H1 (cell line): ENCODE results near the gene HMGB4. TPM values are rescaled to one million over a fixed set of nuclear protein-coding genes. Genes with fewer than 3 reads are reported as not detected.

Source experiments
- CTCF ChIA-PET: fragments of 300-600 bp; sonication (Branson Sonifier 250); formaldehyde crosslinking; loops from one replicate; lab custom pipeline; 2021; ENCODE audit not compliant: partially characterized antibody; lab: Charles Lee
- POLR2A ChIA-PET: fragments of 300-600 bp; sonication (Branson Sonifier 250); formaldehyde crosslinking; loops from one replicate; lab custom pipeline; 2021; ENCODE audit warnings: inconsistent platforms; ENCODE audit not compliant: partially characterized antibody; lab: Charles Lee
- DNase-seq, 2 experiments: peaks; one replicate each; pipeline versions ENCODE4 v3.0.0 to v3.0.0-alpha.2; 2010 to 2022; ENCODE audit warnings: low spot score in 2 of 2, low read depth in 1 of 2, mixed read lengths in 1 of 2
- FAIRE-seq: peaks from 2 replicates; lab custom pipeline; 2011; peaks lifted over from hg19 to GRCh38; lab: Jason Lieb, UNC
- H2AFZ ChIP-seq: 2 replicates; pipeline ENCODE4 v1.8.1; 2012; ENCODE audit warnings: low read length, inconsistent platforms
- H2AK5ac ChIP-seq: 2 replicates; pipeline ENCODE4 v1.6.1; 2013; ENCODE audit warnings: low read depth, low read length
- H2BK120ac ChIP-seq: replicated peaks from 2 replicates; pipeline ENCODE3; 2013; ENCODE audit warnings: low read depth, low read length, inconsistent platforms
- H2BK12ac ChIP-seq: 2 replicates; pipeline ENCODE4 v1.6.1; 2013; ENCODE audit warnings: low read depth, low read length
- H2BK15ac ChIP-seq: 2 replicates; pipeline ENCODE4 v1.6.1; 2013; ENCODE audit warnings: low read length
- H2BK20ac ChIP-seq: 2 replicates; pipeline ENCODE4 v1.6.1; 2013; ENCODE audit warnings: low read length
- H2BK5ac ChIP-seq: 2 replicates; pipeline ENCODE4 v1.6.1; 2013; ENCODE audit warnings: low read depth, low read length
- H3K14ac ChIP-seq: 2 replicates; pipeline ENCODE4 v1.6.1; 2013; ENCODE audit warnings: inconsistent platforms; ENCODE audit not compliant: insufficient read length
- H3K18ac ChIP-seq: 2 replicates; pipeline ENCODE4 v1.6.1; 2013; ENCODE audit warnings: low read length; ENCODE audit errors: extremely low read depth
- H3K23ac ChIP-seq: 2 replicates; pipeline ENCODE4 v1.6.1; 2013; ENCODE audit warnings: inconsistent platforms; ENCODE audit not compliant: insufficient read length
- H3K23me2 ChIP-seq: 2 replicates; pipeline ENCODE4 v1.6.1; 2013; ENCODE audit warnings: low read depth, low read length
- H3K27ac ChIP-seq: 2 replicates; pipeline ENCODE4 v1.6.1; 2011; ENCODE audit warnings: low read depth, low read length, inconsistent platforms
- H3K27me3 ChIP-seq, 4 experiments: replicated peaks in 1 of 4; 1 replicate in 1 of 4; 2 replicates in 3 of 4; pipeline versions ENCODE4 v1.6.1 to v1.8.1; 2011 to 2013; ENCODE audit warnings: low read length in 3 of 4, mild to moderate bottlenecking in 3 of 4, inconsistent platforms in 2 of 4, mixed read lengths in 2 of 4, moderate library complexity in 1 of 4; ENCODE audit not compliant: control insufficient read depth in 3 of 4, insufficient read depth in 3 of 4; ENCODE audit errors: extremely low read depth in 1 of 4
- H3K36me3 ChIP-seq, 4 experiments: 2 replicates each; pipeline versions ENCODE4 v1.6.1 to v1.8.1; 2011 to 2013; ENCODE audit warnings: mild to moderate bottlenecking in 4 of 4, low read length in 3 of 4, moderate library complexity in 2 of 4, control low read depth in 1 of 4, inconsistent platforms in 1 of 4; ENCODE audit not compliant: insufficient read depth in 4 of 4, control insufficient read depth in 2 of 4
- H3K4ac ChIP-seq: replicated peaks from 2 replicates; pipeline ENCODE3; 2013; ENCODE audit warnings: low read length, low read depth, mixed read lengths, inconsistent platforms; ENCODE audit not compliant: insufficient read length
- H3K4me1 ChIP-seq, 4 experiments: replicated peaks in 1 of 4; 1 replicate in 1 of 4; 2 replicates in 3 of 4; pipeline versions ENCODE4 v1.6.1 to v1.8.1; 2011 to 2013; ENCODE audit warnings: low read length in 3 of 4, inconsistent platforms in 2 of 4, mixed read lengths in 1 of 4; ENCODE audit not compliant: insufficient read depth in 4 of 4, control insufficient read depth in 3 of 4
- H3K4me2 ChIP-seq, 2 experiments: 2 replicates each; pipeline versions ENCODE4 v1.6.1 to v1.8.1; 2011 to 2013; ENCODE audit warnings: low read depth in 2 of 2, low read length in 2 of 2, control low read depth in 1 of 2, inconsistent platforms in 1 of 2, mild to moderate bottlenecking in 1 of 2; ENCODE audit not compliant: insufficient read depth in 1 of 2
- H3K4me3 ChIP-seq, 4 experiments: fragments of 200-600, 300-600 bp in 1 of 4; sonication (generic), shearing (Covaris generic), sonication (Bioruptor Twin) in 1 of 4; 2 replicates each; pipeline versions ENCODE4 v1.5.1 to v1.8.1; 2011 to 2016; ENCODE audit warnings: low read length in 4 of 4, low read depth in 3 of 4, control low read depth in 2 of 4, inconsistent platforms in 2 of 4, mild to moderate bottlenecking in 2 of 4, mixed read lengths in 1 of 4, moderate library complexity in 1 of 4; ENCODE audit not compliant: insufficient read depth in 2 of 4; ENCODE audit errors: extremely low read depth in 1 of 4
- H3K56ac ChIP-seq: replicated peaks from 2 replicates; pipeline ENCODE3; 2013; ENCODE audit warnings: low read depth, mild to moderate bottlenecking, mixed read lengths, low read length, inconsistent platforms; ENCODE audit not compliant: insufficient read length
- H3K79me1 ChIP-seq: 2 replicates; pipeline ENCODE4 v1.6.1; 2013; ENCODE audit warnings: low read depth, low read length, control low read depth
- H3K79me2 ChIP-seq, 2 experiments: 2 replicates each; pipeline versions ENCODE4 v1.6.1 to v1.8.1; 2012 to 2013; ENCODE audit warnings: low read length in 2 of 2, mild to moderate bottlenecking in 2 of 2, inconsistent platforms in 1 of 2; ENCODE audit not compliant: insufficient read depth in 2 of 2, control insufficient read depth in 1 of 2
- H3K9ac ChIP-seq, 4 experiments: replicated peaks in 1 of 4; 1 replicate in 1 of 4; 2 replicates in 3 of 4; pipeline versions ENCODE4 v1.6.1 to v1.8.1; 2011 to 2013; ENCODE audit warnings: low read depth in 3 of 4, low read length in 3 of 4, control low read depth in 2 of 4, mild to moderate bottlenecking in 2 of 4, moderate library complexity in 2 of 4, inconsistent platforms in 1 of 4; ENCODE audit errors: extremely low read depth in 1 of 4
- H3K9me3 ChIP-seq, 2 experiments: 2 replicates each; pipeline versions ENCODE4 v1.6.1 to v1.8.1; 2012 to 2013; ENCODE audit warnings: mild to moderate bottlenecking in 2 of 2, moderate library complexity in 2 of 2, control low read depth in 1 of 2, inconsistent platforms in 1 of 2, low read depth in 1 of 2, low read length in 1 of 2, mixed read lengths in 1 of 2; ENCODE audit not compliant: insufficient read depth in 2 of 2
- H4K20me1 ChIP-seq, 2 experiments: replicated peaks in 1 of 2; 2 replicates each; pipeline versions ENCODE3 to v1.8.1; 2011 to 2013; ENCODE audit warnings: inconsistent platforms in 2 of 2, low read length in 2 of 2, mild to moderate bottlenecking in 1 of 2; ENCODE audit not compliant: insufficient read depth in 2 of 2, control insufficient read depth in 1 of 2
- H4K5ac ChIP-seq: 2 replicates; pipeline ENCODE4 v1.6.1; 2013; ENCODE audit warnings: low read length, low read depth, mixed read lengths, inconsistent platforms; ENCODE audit not compliant: insufficient read length
- H4K8ac ChIP-seq: 2 replicates; pipeline ENCODE4 v1.8.0; 2013; ENCODE audit warnings: mild to moderate bottlenecking, moderate library complexity, low read length, inconsistent platforms; ENCODE audit not compliant: insufficient read depth; ENCODE audit errors: extremely low read depth
- H4K91ac ChIP-seq: replicated peaks from 2 replicates; pipeline ENCODE3; 2013; ENCODE audit warnings: low read length, mixed read lengths, inconsistent platforms; ENCODE audit not compliant: insufficient read length
- ATF3 ChIP-seq: IDR thresholded peaks from 2 replicates; pipeline ENCODE4 v1.6.1; 2011; ENCODE audit warnings: low read depth, mild to moderate bottlenecking, low read length; ENCODE audit not compliant: insufficient read depth
- BRCA1 ChIP-seq: IDR thresholded peaks from 2 replicates; pipeline ENCODE4 v1.6.1; 2012; ENCODE audit warnings: low read depth, low read length, improper control_type of control experiment
- CBX5 ChIP-seq: fragments of 300-800, 300-1000 bp; sonication (generic); IDR thresholded peaks from 2 replicates; pipeline ENCODE4 v1.7.1; 2016; ENCODE audit warnings: antibody characterized with exemption, low read length, low read depth
- CEBPB ChIP-seq: IDR thresholded peaks from 2 replicates; pipeline ENCODE4 v1.6.1; 2012; ENCODE audit warnings: low read depth, low read length
- CHD1 ChIP-seq: IDR thresholded peaks from 2 replicates; pipeline ENCODE4 v1.6.1; 2012; ENCODE audit warnings: low read depth, low read length, improper control_type of control experiment
- CHD2 ChIP-seq: IDR thresholded peaks from 2 replicates; pipeline ENCODE4 v1.6.1; 2012; ENCODE audit warnings: low read length, improper control_type of control experiment
- EP300 ChIP-seq, 2 experiments: IDR thresholded peaks; 1 replicate in 1 of 2; 2 replicates in 1 of 2; pipeline ENCODE4 v1.6.1; 2011 to 2012; ENCODE audit warnings: low read depth in 2 of 2, low read length in 2 of 2, mild to moderate bottlenecking in 2 of 2, borderline replicate concordance in 1 of 2, inconsistent platforms in 1 of 2, moderate library complexity in 1 of 2
- EZH2 ChIP-seq: fragments of 200-600 bp; sonication (generic); IDR thresholded peaks from 2 replicates; pipeline ENCODE4 v1.7.1; 2012; ENCODE audit warnings: low read depth, mild to moderate bottlenecking, moderate library complexity, low read length, inconsistent platforms; ENCODE audit not compliant: severe bottlenecking
- JUN ChIP-seq: IDR thresholded peaks from 2 replicates; pipeline ENCODE4 v1.6.1; 2011; ENCODE audit warnings: low read depth, mild to moderate bottlenecking, improper control_type of control experiment, low read length
- KDM4A ChIP-seq: IDR thresholded peaks from one replicate; pipeline ENCODE4 v1.7.1; 2012; ENCODE audit warnings: low read depth, mild to moderate bottlenecking, moderate library complexity, low read length, inconsistent platforms; ENCODE audit not compliant: severe bottlenecking
- NANOG ChIP-seq: IDR thresholded peaks from 2 replicates; pipeline ENCODE4 v1.6.1; 2011; ENCODE audit warnings: low read length, low read depth, mild to moderate bottlenecking, inconsistent platforms; ENCODE audit not compliant: insufficient read depth, poor library complexity, severe bottlenecking
- SAP30 ChIP-seq: fragments of 300-600 bp; sonication (generic); IDR thresholded peaks from 2 replicates; pipeline ENCODE4 v1.7.1; 2012; ENCODE audit warnings: low read length, moderate library complexity, mild to moderate bottlenecking, inconsistent platforms; ENCODE audit not compliant: insufficient read depth, insufficient replicate concordance
- TCF12 ChIP-seq: IDR thresholded peaks from 2 replicates; pipeline ENCODE4 v1.6.1; 2011; ENCODE audit warnings: low read depth, mild to moderate bottlenecking, low read length
- WGBS, 2 experiments: shearing (Covaris generic) in 1 of 2; methylation state at CpG; one replicate each; pipeline versions ENCODE4 v1.1.6 to v1.1.7; 2013 to 2015; ENCODE audit warnings: low lambda C conversion rate in 2 of 2, mixed read lengths in 2 of 2, inconsistent platforms in 1 of 2, low coverage in 1 of 2, missing lambda C conversion rate in 1 of 2; ENCODE audit not compliant: insufficient replicate concordance in 2 of 2, insufficient coverage in 1 of 2, insufficient read length in 1 of 2; ENCODE audit errors: extremely low coverage in 1 of 2, missing lambda C conversion rate in 1 of 2; 5-methylcytosine and 5-hydroxymethylcytosine counted together
- polyA plus RNA-seq, 7 experiments: library from polyadenylated mRNA; depleted of rRNA in 3 of 7; stranded (reverse) in 5 of 7; unstranded in 2 of 7; fragments of >200 nt in 5 of 7; fragments of 200-250 nt in 2 of 7; gene quantifications; 1 replicate in 5 of 7; 2 replicates in 1 of 7; 4 replicates in 1 of 7; pipeline versions ENCODE4 v1.2.1 to v1.2.3, GENCODE V29; 2011 to 2013; ENCODE audit warnings: missing spikeins in 2 of 7, mixed read lengths in 2 of 7
- total RNA-seq: library from RNA; stranded (reverse); fragmentation: NEBNext Ultra II Directional; extraction: Animal tissue kit (Norgen Biotek cat#: 25700); gene quantifications from 2 replicates; pipeline ENCODE4 v1.2.1, GENCODE V29; 2021

Gene HMGB4
- total and polyA plus RNA-seq, 2 of the 8 experiments (the other 6 are each of a cell fraction or from before 2014, with no cell fraction given), result not detected

GRCh38 chr1:33823830-33824229, 40.0 kb upstream of the HMGB4 start:
- H4K5ac ChIP-seq, result no peak overlapping the region
- no peaks in the 10 kb centered on the region for H3K23me2 ChIP-seq
- ChIA-PET POLR2A (no interaction called here), CTCF (interaction anchor here (0.8 kb wide), 1 partner anchor 80 kb away, joined by 3 read pairs; no protein-coding TSS in a partner anchor)
- no peak overlapping the region for H3K4me3 ChIP-seq
- H3K4ac ChIP-seq, result no peak overlapping the region
- no peak for TF ChIP-seq KDM4A
- no peak for TF ChIP-seq JUN
- TF ChIP-seq CBX5, result no peak
- no peak for TF ChIP-seq EZH2
- TF ChIP-seq CEBPB, result no peak
- no peak for TF ChIP-seq EP300 (IDR thresholded peaks at IDR 0.05; ENCODE audit: borderline replicate concordance in 1 of 2, low read depth in 2 of 2, low read length in 2 of 2)
- no peak for TF ChIP-seq BRCA1
- TF ChIP-seq ATF3, result no peak
- no peak for TF ChIP-seq CHD2
- no peak for TF ChIP-seq NANOG
- TF ChIP-seq TCF12, result no peak
- no peak for TF ChIP-seq CHD1
- TF ChIP-seq SAP30, result no peak
- FAIRE-seq (no peak), DNase-seq (no peak)
- no peaks in the 10 kb centered on the region for H4K20me1 ChIP-seq
- H3K14ac ChIP-seq, result no peak overlapping the region
- no peak overlapping the region for H3K18ac ChIP-seq
- H3K23ac ChIP-seq, result no peak overlapping the region
- H3K36me3 ChIP-seq, result peaks cover 0 to 1% (median 0%) of the 10 kb centered on the region in 4 experiments; a peak in 1 of 8 replicates
- 92% methylated on average over 1 of the region's 1 CpG; no CpG with 5 or more reads in 1 of the 2 experiments for WGBS, 2 experiments
- no peaks in the 10 kb centered on the region for H3K4me1 ChIP-seq
- no peak overlapping the region for H4K91ac ChIP-seq
- no peaks in the 10 kb centered on the region for H3K27me3 ChIP-seq
- no peak overlapping the region for H3K9ac ChIP-seq
- H3K9me3 ChIP-seq, result peaks cover 6% of the 10 kb centered on the region in 2 experiments; a peak in 3 of 4 replicates
- H2BK20ac ChIP-seq, result no peak overlapping the region
- H3K79me1 ChIP-seq, result no peaks in the 10 kb centered on the region
- no peak overlapping the region for H4K8ac ChIP-seq
- no peak overlapping the region for H2BK120ac ChIP-seq
- H2BK12ac ChIP-seq, result no peak overlapping the region
- no peak overlapping the region for H2BK5ac ChIP-seq
- no peak overlapping the region for H2BK15ac ChIP-seq
- H3K4me2 ChIP-seq, result no peak overlapping the region
- no peak overlapping the region for H3K56ac ChIP-seq
- H3K27ac ChIP-seq, result no peak overlapping the region
- H3K79me2 ChIP-seq, result no peaks in the 10 kb centered on the region
- no peak overlapping the region for H2AFZ ChIP-seq
- H2AK5ac ChIP-seq, result no peak overlapping the region
